Measurements from ENCODE around the gene CNIH3. TPM values are rescaled to one million over a fixed set of nuclear protein-coding genes. Genes with fewer than 3 reads are reported as not detected.
"Not testable (repeated sequence)": the region's sequence is repeated elsewhere in the genome, so short reads cannot be mapped to it uniquely, and the experiment has no call there.

Gene CNIH3
- total and polyA plus RNA-seq, 10 of the 15 experiments (the other 5 are each of a cell fraction or from before 2014, with no cell fraction given): 0.77 to 5.8 (median 1.8) TPM

DNA sequence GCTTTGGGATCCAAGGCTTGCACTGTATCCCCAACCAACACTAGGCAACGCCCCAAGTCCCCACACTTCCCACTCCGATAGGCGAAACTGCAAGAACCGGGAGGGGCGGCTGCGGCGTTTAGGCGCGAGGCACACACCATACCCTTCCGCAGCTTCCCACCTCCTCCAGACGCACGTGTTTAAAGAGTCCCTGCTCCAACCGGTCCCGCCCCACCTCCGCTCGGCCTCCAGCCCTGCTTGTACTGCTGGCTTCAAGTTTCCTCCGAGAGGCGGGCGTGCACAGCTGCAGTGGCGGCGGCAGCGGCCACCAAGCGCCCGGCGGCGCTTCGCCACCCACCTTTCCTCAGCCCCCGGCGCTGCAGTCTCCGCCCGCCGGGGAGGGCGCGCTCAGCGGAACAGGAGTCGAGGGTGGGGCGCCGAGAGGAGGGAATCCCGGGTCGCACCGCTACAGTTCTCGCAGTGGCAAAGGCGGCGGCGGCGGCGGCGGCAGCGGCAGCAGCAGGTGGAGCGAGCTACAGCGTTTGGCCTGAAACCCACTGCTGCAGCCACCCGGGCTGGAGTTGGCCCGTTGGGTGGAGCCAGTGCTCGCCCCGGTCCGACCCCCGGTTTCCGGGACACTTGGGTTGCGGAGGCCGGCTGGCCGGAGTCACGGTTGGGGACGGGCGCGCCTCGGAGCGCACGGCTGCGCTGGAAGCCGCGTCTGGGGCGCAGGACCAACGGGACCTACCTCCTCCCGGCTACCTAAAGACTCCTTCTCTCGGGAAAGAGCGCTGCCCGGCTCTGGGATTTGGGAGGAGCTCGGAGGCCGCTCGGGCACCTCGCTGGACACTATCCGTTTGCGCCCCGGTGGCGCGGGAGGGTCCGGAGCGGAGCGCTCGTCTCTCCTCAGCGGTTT, at the start of gene CNIH3 (continued):
- TF ChIP-seq, protein P1, sequence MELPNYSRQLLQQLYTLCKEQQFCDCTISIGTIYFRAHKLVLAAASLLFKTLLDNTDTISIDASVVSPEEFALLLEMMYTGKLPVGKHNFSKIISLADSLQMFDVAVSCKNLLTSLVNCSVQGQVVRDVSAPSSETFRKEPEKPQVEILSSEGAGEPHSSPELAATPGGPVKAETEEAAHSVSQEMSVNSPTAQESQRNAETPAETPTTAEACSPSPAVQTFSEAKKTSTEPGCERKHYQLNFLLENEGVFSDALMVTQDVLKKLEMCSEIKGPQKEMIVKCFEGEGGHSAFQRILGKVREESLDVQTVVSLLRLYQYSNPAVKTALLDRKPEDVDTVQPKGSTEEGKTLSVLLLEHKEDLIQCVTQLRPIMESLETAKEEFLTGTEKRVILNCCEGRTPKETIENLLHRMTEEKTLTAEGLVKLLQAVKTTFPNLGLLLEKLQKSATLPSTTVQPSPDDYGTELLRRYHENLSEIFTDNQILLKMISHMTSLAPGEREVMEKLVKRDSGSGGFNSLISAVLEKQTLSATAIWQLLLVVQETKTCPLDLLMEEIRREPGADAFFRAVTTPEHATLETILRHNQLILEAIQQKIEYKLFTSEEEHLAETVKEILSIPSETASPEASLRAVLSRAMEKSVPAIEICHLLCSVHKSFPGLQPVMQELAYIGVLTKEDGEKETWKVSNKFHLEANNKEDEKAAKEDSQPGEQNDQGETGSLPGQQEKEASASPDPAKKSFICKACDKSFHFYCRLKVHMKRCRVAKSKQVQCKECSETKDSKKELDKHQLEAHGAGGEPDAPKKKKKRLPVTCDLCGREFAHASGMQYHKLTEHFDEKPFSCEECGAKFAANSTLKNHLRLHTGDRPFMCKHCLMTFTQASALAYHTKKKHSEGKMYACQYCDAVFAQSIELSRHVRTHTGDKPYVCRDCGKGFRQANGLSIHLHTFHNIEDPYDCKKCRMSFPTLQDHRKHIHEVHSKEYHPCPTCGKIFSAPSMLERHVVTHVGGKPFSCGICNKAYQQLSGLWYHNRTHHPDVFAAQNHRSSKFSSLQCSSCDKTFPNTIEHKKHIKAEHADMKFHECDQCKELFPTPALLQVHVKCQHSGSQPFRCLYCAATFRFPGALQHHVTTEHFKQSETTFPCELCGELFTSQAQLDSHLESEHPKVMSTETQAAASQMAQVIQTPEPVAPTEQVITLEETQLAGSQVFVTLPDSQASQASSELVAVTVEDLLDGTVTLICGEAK (IDR thresholded peaks at IDR 0.05; ENCODE audit: borderline replicate concordance): no peak
- TF ChIP-seq, protein P2, sequence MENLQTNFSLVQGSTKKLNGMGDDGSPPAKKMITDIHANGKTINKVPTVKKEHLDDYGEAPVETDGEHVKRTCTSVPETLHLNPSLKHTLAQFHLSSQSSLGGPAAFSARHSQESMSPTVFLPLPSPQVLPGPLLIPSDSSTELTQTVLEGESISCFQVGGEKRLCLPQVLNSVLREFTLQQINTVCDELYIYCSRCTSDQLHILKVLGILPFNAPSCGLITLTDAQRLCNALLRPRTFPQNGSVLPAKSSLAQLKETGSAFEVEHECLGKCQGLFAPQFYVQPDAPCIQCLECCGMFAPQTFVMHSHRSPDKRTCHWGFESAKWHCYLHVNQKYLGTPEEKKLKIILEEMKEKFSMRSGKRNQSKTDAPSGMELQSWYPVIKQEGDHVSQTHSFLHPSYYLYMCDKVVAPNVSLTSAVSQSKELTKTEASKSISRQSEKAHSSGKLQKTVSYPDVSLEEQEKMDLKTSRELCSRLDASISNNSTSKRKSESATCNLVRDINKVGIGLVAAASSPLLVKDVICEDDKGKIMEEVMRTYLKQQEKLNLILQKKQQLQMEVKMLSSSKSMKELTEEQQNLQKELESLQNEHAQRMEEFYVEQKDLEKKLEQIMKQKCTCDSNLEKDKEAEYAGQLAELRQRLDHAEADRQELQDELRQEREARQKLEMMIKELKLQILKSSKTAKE (IDR thresholded peaks at IDR 0.05; ENCODE audit: low read depth, poor library complexity, severe bottlenecking): no peak
- no peak for TF ChIP-seq SUZ12 (IDR thresholded peaks at IDR 0.05; ENCODE audit: unreplicated experiment)

DNA sequence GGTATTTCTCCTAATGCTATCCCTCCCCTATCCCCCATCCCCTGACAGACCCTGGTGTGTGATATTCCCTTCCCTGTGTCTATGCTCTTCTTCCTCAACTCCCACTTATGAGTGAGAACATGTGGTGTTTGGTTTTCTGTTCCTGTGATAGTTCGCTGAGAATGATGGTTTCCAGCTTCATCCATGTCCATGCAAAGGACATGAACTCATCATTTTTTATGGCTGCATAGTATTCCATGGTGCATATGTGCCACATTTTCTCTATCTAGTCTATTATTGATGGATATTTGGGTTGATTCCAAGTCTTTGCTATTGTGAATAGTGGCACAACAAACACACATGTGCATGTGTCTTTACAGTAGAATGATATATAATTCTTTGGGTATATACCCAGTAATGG, 49.6 kb upstream of the CNIH3 start:
- intact Hi-C loops (cut with micrococcal nuclease; ENCODE audit: unreplicated experiment); BruUV-seq (replicated peaks); H3K27ac ChIP-seq (ENCODE audit: control insufficient read depth, insufficient read depth); H2AFZ ChIP-seq (ENCODE audit: control insufficient read depth, low read depth, low read length); SMC1A ChIA-PET (ENCODE audit: uncharacterized antibody, unreplicated experiment); DNase-seq (ENCODE audit: low read depth, low spot score); ATAC-seq; H3K4me2 ChIP-seq (ENCODE audit: control insufficient read depth, insufficient read depth); RAD21 ChIA-PET (ENCODE audit: unreplicated experiment); H3K4me1 ChIP-seq (ENCODE audit: control insufficient read depth, insufficient read depth, low read length); H3K27me3 ChIP-seq (replicated peaks in 1 of 2; ENCODE audit: control insufficient read depth in 2 of 2, insufficient read depth in 2 of 2, low read length in 1 of 2); H3K4me3 ChIP-seq; H4K20me1 ChIP-seq (ENCODE audit: control insufficient read depth, insufficient read depth); POLR2A ChIA-PET; H3K36me3 ChIP-seq (ENCODE audit: control insufficient read depth in 2 of 2, insufficient read depth in 2 of 2, low read length in 1 of 2); FAIRE-seq; H3K9ac ChIP-seq (ENCODE audit: control insufficient read depth, insufficient read depth, low read length); CTCF ChIA-PET; H3K79me2 ChIP-seq (ENCODE audit: control insufficient read depth, insufficient read depth, low read length); H3K9me3 ChIP-seq (replicated peaks; ENCODE audit: control insufficient read depth, insufficient read depth, low read length); in situ Hi-C loops (cut with MboI): not testable (repeated sequence)
- WGBS (ENCODE audit: insufficient coverage, insufficient replicate concordance, low lambda C conversion rate, missing lambda C conversion rate): 18% methylated on average over 1 of the region's 1 CpG

Data from GM12878 (cell line).